ENCODE data around the gene REG3A. TPM values are rescaled to one million over a fixed set of nuclear protein-coding genes. Genes with fewer than 3 reads are reported as not detected.

Gene REG3A
- total RNA-seq (2013; cell fraction: nucleolus; rRNA removed) = not detected in 2 replicates
- total RNA-seq (2014; rRNA removed) (not detected in 2 replicates), total RNA-seq (2014; rRNA removed; fragmentation: Illumina TruSeq; extraction: Trizol) (not detected in 2 replicates), total RNA-seq (2021) (0.62 TPM in 1 of 2 replicates, not detected in the other), polyA plus RNA-seq (2011; rRNA removed) (not detected in 2 replicates), polyA plus RNA-seq (2014; fragmentation: Illumina TruSeq; extraction: Trizol) (not detected in 2 replicates), polyA plus RNA-seq (2014; fragmentation: Nextera tagmentation; extraction: Ambion mirVana) (not detected), polyA plus RNA-seq (2014; rRNA removed) (not detected in 2 replicates), polyA plus RNA-seq (2016; fragmentation: Nextera tagmentation; extraction: Ambion mirVana) (not detected), polyA minus RNA-seq (2011; rRNA and poly(A)+ RNA removed) (not detected in 2 replicates), Bru-seq, nascent RNA (not detected), BruChase-seq, experiment 1, labeled RNA remaining after a 6-hour chase (not detected), BruChase-seq, experiment 2, labeled RNA remaining after a 2-hour chase (not detected)
- not detected for polyA plus RNA-seq (2011; ENCODE audit: low read depth)
- not detected in 2 replicates for polyA plus RNA-seq (2011; cell fraction: cytosol; rRNA removed)
- polyA plus RNA-seq (2011; cell fraction: nucleus; rRNA removed) = not detected in 2 replicates
- not detected in 2 replicates for polyA plus RNA-seq (2012)
- not detected in 2 replicates for polyA minus RNA-seq (2011; cell fraction: cytosol; rRNA and poly(A)+ RNA removed)
- polyA minus RNA-seq (2011; cell fraction: nucleus; rRNA and poly(A)+ RNA removed) = not detected in 2 replicates
- long read RNA-seq, experiment 1 = 0 reads
- long read RNA-seq, experiment 2 = 0 reads

DNA sequence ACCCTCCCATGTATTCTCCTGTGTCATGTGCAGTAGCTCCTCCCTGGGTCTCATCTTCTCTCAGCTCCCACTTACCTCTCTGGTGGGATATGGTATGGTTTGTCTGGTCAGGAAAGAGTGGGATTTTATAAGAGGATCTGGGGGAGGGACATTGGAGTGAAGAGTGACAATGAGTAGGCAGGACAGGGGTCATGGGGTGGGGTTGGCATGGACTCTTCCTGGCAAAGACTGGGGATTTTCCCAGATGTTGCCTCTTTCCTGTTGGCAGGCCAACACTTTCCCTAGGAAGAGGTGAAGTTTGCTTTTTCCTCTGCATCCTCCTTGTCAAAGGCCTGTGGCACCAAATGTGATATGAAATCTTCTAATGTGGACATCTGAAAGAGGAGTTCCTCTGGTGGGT, at the start of gene REG3A:
TSS of gene REG3A (minus strand) at position 101 of the 400 bp plus-strand sequence. CDS start 348 bp downstream, outside the sequence.
- SMC1A ChIA-PET (ENCODE audit: uncharacterized antibody, unreplicated experiment) = no interaction called here
- POLR2A ChIA-PET = no interaction called here
- FAIRE-seq (no peak), DNase-seq (ENCODE audit: low read depth, low spot score) (no peak), ATAC-seq (no peak)
- Histone ChIP-seq H3K4me1 (ENCODE audit: control insufficient read depth, insufficient read depth, low read length) (no peaks in the 10 kb centered on the region), H3K36me3 (ENCODE audit: control insufficient read depth in 2 of 2, insufficient read depth in 2 of 2, low read length in 1 of 2) (no peaks in the 10 kb centered on the region), H3K4me2 (ENCODE audit: control insufficient read depth, insufficient read depth) (no peak within 1 kb of the TSS), H3K4me3 (no peak within 1 kb of the TSS), H3K9ac (ENCODE audit: control insufficient read depth, insufficient read depth, low read length) (no peak within 1 kb of the TSS), H4K20me1 (ENCODE audit: control insufficient read depth, insufficient read depth) (no peaks in the 10 kb centered on the region), H2AFZ (ENCODE audit: control insufficient read depth, low read depth, low read length) (no peak within 1 kb of the TSS), H3K79me2 (ENCODE audit: control insufficient read depth, insufficient read depth, low read length) (no peaks in the 10 kb centered on the region), H3K9me3 (replicated peaks; ENCODE audit: control insufficient read depth, insufficient read depth, low read length) (no peaks in the 10 kb centered on the region), H3K27me3 (replicated peaks in 1 of 2; ENCODE audit: control insufficient read depth in 2 of 2, insufficient read depth in 2 of 2, low read length in 1 of 2) (no peaks in the 10 kb centered on the region; a peak in 1 of 4 replicates), H3K27ac (ENCODE audit: control insufficient read depth, insufficient read depth) (no peak within 1 kb of the TSS)
- CTCF ChIA-PET = no interaction called here
- RAD21 ChIA-PET (ENCODE audit: unreplicated experiment) = no interaction called here
- in situ Hi-C loops (cut with MboI) (no loop called here), intact Hi-C loops (cut with micrococcal nuclease; ENCODE audit: unreplicated experiment) (no loop called here)
- BruUV-seq (replicated peaks) = no TSS peak
- TF ChIP-seq, protein P1, sequence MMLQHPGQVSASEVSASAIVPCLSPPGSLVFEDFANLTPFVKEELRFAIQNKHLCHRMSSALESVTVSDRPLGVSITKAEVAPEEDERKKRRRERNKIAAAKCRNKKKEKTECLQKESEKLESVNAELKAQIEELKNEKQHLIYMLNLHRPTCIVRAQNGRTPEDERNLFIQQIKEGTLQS (IDR thresholded peaks at IDR 0.05; ENCODE audit: borderline replicate concordance, extremely low read depth, low read depth, low read length) = no peak
- no peak for TF ChIP-seq ETV6 (conservative IDR thresholded peaks at IDR 0.05 in 1 of 2, IDR thresholded peaks at IDR 0.05 in 1 of 2; ENCODE audit: borderline replicate concordance in 1 of 2, low read depth in 1 of 2)
- TF ChIP-seq, protein P2, sequence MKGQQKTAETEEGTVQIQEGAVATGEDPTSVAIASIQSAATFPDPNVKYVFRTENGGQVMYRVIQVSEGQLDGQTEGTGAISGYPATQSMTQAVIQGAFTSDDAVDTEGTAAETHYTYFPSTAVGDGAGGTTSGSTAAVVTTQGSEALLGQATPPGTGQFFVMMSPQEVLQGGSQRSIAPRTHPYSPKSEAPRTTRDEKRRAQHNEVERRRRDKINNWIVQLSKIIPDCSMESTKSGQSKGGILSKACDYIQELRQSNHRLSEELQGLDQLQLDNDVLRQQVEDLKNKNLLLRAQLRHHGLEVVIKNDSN (IDR thresholded peaks at IDR 0.05; ENCODE audit: borderline replicate concordance, extremely low read length, insufficient read depth, low read depth, low read length) = no peak
- TF ChIP-seq, protein P3, sequence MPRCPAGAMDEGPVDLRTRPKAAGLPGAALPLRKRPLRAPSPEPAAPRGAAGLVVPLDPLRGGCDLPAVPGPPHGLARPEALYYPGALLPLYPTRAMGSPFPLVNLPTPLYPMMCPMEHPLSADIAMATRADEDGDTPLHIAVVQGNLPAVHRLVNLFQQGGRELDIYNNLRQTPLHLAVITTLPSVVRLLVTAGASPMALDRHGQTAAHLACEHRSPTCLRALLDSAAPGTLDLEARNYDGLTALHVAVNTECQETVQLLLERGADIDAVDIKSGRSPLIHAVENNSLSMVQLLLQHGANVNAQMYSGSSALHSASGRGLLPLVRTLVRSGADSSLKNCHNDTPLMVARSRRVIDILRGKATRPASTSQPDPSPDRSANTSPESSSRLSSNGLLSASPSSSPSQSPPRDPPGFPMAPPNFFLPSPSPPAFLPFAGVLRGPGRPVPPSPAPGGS (IDR thresholded peaks at IDR 0.05; ENCODE audit: borderline replicate concordance, insufficient read depth, low read depth, low read length, poor library complexity, severe bottlenecking) = no peak
- TF ChIP-seq, protein P4, sequence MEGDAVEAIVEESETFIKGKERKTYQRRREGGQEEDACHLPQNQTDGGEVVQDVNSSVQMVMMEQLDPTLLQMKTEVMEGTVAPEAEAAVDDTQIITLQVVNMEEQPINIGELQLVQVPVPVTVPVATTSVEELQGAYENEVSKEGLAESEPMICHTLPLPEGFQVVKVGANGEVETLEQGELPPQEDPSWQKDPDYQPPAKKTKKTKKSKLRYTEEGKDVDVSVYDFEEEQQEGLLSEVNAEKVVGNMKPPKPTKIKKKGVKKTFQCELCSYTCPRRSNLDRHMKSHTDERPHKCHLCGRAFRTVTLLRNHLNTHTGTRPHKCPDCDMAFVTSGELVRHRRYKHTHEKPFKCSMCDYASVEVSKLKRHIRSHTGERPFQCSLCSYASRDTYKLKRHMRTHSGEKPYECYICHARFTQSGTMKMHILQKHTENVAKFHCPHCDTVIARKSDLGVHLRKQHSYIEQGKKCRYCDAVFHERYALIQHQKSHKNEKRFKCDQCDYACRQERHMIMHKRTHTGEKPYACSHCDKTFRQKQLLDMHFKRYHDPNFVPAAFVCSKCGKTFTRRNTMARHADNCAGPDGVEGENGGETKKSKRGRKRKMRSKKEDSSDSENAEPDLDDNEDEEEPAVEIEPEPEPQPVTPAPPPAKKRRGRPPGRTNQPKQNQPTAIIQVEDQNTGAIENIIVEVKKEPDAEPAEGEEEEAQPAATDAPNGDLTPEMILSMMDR (IDR thresholded peaks at IDR 0.05 in 2 of 3, conservative IDR thresholded peaks at IDR 0.05 in 1 of 3; ENCODE audit: control insufficient read depth in 2 of 3, extremely low read depth in 1 of 3, insufficient read depth in 1 of 3, low read depth in 3 of 3, low read length in 3 of 3) = no peak
- TF ChIP-seq, protein P5, sequence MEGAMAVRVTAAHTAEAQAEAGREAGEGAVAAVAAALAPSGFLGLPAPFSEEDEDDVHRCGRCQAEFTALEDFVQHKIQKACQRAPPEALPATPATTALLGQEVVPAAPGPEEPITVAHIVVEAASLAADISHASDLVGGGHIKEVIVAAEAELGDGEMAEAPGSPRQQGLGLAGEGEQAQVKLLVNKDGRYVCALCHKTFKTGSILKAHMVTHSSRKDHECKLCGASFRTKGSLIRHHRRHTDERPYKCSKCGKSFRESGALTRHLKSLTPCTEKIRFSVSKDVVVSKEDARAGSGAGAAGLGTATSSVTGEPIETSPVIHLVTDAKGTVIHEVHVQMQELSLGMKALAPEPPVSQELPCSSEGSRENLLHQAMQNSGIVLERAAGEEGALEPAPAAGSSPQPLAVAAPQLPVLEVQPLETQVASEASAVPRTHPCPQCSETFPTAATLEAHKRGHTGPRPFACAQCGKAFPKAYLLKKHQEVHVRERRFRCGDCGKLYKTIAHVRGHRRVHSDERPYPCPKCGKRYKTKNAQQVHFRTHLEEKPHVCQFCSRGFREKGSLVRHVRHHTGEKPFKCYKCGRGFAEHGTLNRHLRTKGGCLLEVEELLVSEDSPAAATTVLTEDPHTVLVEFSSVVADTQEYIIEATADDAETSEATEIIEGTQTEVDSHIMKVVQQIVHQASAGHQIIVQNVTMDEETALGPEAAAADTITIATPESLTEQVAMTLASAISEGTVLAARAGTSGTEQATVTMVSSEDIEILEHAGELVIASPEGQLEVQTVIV (IDR thresholded peaks at IDR 0.05; ENCODE audit: borderline replicate concordance, partially characterized antibody) = no peak
- no peak for TF ChIP-seq SREBF1 (IDR thresholded peaks at IDR 0.05; ENCODE audit: low read length)
- TF ChIP-seq YBX1 (IDR thresholded peaks at IDR 0.05) = no peak
- TF ChIP-seq, protein P6, sequence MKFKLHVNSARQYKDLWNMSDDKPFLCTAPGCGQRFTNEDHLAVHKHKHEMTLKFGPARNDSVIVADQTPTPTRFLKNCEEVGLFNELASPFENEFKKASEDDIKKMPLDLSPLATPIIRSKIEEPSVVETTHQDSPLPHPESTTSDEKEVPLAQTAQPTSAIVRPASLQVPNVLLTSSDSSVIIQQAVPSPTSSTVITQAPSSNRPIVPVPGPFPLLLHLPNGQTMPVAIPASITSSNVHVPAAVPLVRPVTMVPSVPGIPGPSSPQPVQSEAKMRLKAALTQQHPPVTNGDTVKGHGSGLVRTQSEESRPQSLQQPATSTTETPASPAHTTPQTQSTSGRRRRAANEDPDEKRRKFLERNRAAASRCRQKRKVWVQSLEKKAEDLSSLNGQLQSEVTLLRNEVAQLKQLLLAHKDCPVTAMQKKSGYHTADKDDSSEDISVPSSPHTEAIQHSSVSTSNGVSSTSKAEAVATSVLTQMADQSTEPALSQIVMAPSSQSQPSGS (IDR thresholded peaks at IDR 0.05; ENCODE audit: low read length) = no peak
- TF ChIP-seq CHD2 (IDR thresholded peaks at IDR 0.05; ENCODE audit: borderline replicate concordance, low read depth, low read length) = no peak
- TF ChIP-seq NFYB (IDR thresholded peaks at IDR 0.05; ENCODE audit: insufficient read depth, low read depth, low read length) = no peak
